GM23338 (cell line): ENCODE measurements around the gene ZBTB7C. TPM values are rescaled to one million over a fixed set of nuclear protein-coding genes. Genes with fewer than 3 reads are reported as not detected.

ENCODE experiments used
- ATAC-seq: fragments of 200-7000 bp; cut with Tn5 transposase; 3 replicates; pipeline ENCODE4 v1.9.1; 2020
- DNase-seq: peaks from one replicate; pipeline ENCODE4 v3.0.0-alpha.2; 2015; ENCODE audit warnings: low spot score
- H2AFZ ChIP-seq: fragments of 200-600 bp; sonication (generic); 2 replicates; pipeline ENCODE4 v1.8.0; 2016; ENCODE audit warnings: antibody characterized with exemption, mild to moderate bottlenecking, moderate library complexity
- H3F3A ChIP-seq: fragments of 200-600 bp; sonication (generic); replicated peaks from 2 replicates; pipeline ENCODE4 v1.8.0; 2017; ENCODE audit warnings: antibody characterized with exemption, mixed run types, low read depth
- H3K27ac ChIP-seq: fragments of 200-600 bp; sonication (generic); 2 replicates; pipeline ENCODE4 v1.6.1; 2016; ENCODE audit warnings: low read depth
- H3K27me3 ChIP-seq: fragments of 200-600 bp; sonication (generic); 2 replicates; pipeline ENCODE4 v1.8.0; 2016; ENCODE audit warnings: mild to moderate bottlenecking, mixed run types, moderate library complexity; ENCODE audit not compliant: insufficient read depth
- H3K36me3 ChIP-seq: fragments of 200-600 bp; sonication (generic); 2 replicates; pipeline ENCODE4 v1.8.0; 2016; ENCODE audit warnings: mild to moderate bottlenecking; ENCODE audit not compliant: insufficient read depth
- H3K4me1 ChIP-seq: fragments of 200-600 bp; sonication (generic); 2 replicates; pipeline ENCODE4 v1.8.0; 2016; ENCODE audit warnings: mild to moderate bottlenecking, moderate library complexity; ENCODE audit not compliant: insufficient read depth
- H3K4me2 ChIP-seq: fragments of 200-600 bp; sonication (generic); 2 replicates; pipeline ENCODE4 v1.7.1; 2017; ENCODE audit warnings: mixed run types
- H3K4me3 ChIP-seq: fragments of 200-600 bp; sonication (generic); 2 replicates; pipeline ENCODE4 v1.6.1; 2016; ENCODE audit warnings: mixed run types
- H3K79me2 ChIP-seq: fragments of 200-600 bp; sonication (generic); replicated peaks from 2 replicates; pipeline ENCODE4 v1.8.0; 2017; ENCODE audit warnings: mild to moderate bottlenecking; ENCODE audit not compliant: insufficient read depth
- H3K9me2 ChIP-seq: fragments of 200-600 bp; sonication (generic); 2 replicates; pipeline ENCODE4 v1.8.0; 2017; ENCODE audit not compliant: insufficient read depth
- H4K20me1 ChIP-seq: fragments of 200-600 bp; sonication (generic); replicated peaks from 2 replicates; pipeline ENCODE4 v1.8.0; 2017; ENCODE audit warnings: mild to moderate bottlenecking; ENCODE audit not compliant: insufficient read depth
- H3K27ac Mint-ChIP-seq: 2 replicates; pipeline ENCODE4 v1.8.0; 2020; ENCODE audit warnings: inconsistent platforms, mild to moderate bottlenecking, moderate library complexity, mixed read lengths
- H3K27me3 Mint-ChIP-seq: 3 replicates; pipeline ENCODE4 v1.8.0; 2022; ENCODE audit warnings: low read depth, mild to moderate bottlenecking, moderate library complexity, mixed read lengths, inconsistent platforms; ENCODE audit not compliant: insufficient read depth, poor library complexity
- H3K36me3 Mint-ChIP-seq: 3 replicates; pipeline ENCODE4 v1.8.0; 2021; ENCODE audit warnings: low read depth, mild to moderate bottlenecking, inconsistent platforms, moderate library complexity, mixed read lengths
- H3K4me1 Mint-ChIP-seq: 3 replicates; pipeline ENCODE4 v1.8.0; 2020; ENCODE audit warnings: mild to moderate bottlenecking, inconsistent platforms, mixed read lengths
- H3K4me3 Mint-ChIP-seq: 3 replicates; pipeline ENCODE4 v1.8.0; 2021; ENCODE audit warnings: moderate library complexity, mild to moderate bottlenecking, inconsistent platforms, mixed read lengths
- H3K9me3 Mint-ChIP-seq: 3 replicates; pipeline ENCODE4 v1.8.0; 2020; ENCODE audit warnings: moderate library complexity, mild to moderate bottlenecking, inconsistent platforms, mixed read lengths
- CREB1 ChIP-seq: fragments of 250-450 bp; sonication (Bioruptor Pico); IDR thresholded peaks from 2 replicates; pipeline ENCODE4 v1.5.0; 2020; ENCODE audit warnings: low read depth, mild to moderate bottlenecking, moderate library complexity
- POLR2AphosphoS5 ChIP-seq: IDR thresholded peaks from 2 replicates; pipeline ENCODE4 v1.6.1; 2016; ENCODE audit warnings: antibody characterized with exemption, low read depth
- STAT1 ChIP-seq: IDR thresholded peaks from one replicate; pipeline ENCODE4 v1.6.1; 2016; ENCODE audit warnings: antibody characterized with exemption; ENCODE audit not compliant: unreplicated experiment
- ZNF114 ChIP-seq: fragments of 250-450 bp; sonication (Bioruptor Pico); IDR thresholded peaks from 2 replicates; pipeline ENCODE4 v1.5.0; 2020; ENCODE audit warnings: mild to moderate bottlenecking, moderate library complexity
- polyA plus RNA-seq: library from polyadenylated mRNA; unstranded; fragments of >200 nt; fragmentation: Nextera tagmentation; extraction: Ambion mirVana; gene quantifications from 2 replicates; pipeline ENCODE4 v1.2.1, GENCODE V29; 2016
- total RNA-seq: library from RNA; depleted of rRNA; stranded (reverse); fragments of >200 nt; shearing (Covaris generic); gene quantifications from 2 replicates; pipeline ENCODE4 v1.2.3, GENCODE V29; 2014
- TF ChIP-seq, protein P1 (sequence below): fragments of 250-450 bp; sonication (Bioruptor Pico); IDR thresholded peaks from 2 replicates; pipeline ENCODE4 v1.5.0; 2020; ENCODE audit warnings: mild to moderate bottlenecking, moderate library complexity
- TF ChIP-seq, protein P2 (sequence below): IDR thresholded peaks from 2 replicates; pipeline ENCODE4 v1.6.1; 2016; ENCODE audit warnings: antibody characterized with exemption
- TF ChIP-seq, protein P3 (sequence below), 2 experiments: fragments of 200-600 bp in 1 of 2; sonication (generic) in 1 of 2; conservative IDR thresholded peaks; 2 replicates each; pipeline versions ENCODE4 v1.5.1 to v1.6.1; 2016 to 2017; ENCODE audit warnings: antibody characterized with exemption in 2 of 2, low read depth in 2 of 2, mild to moderate bottlenecking in 2 of 2, moderate library complexity in 1 of 2

ZBTB7C gene
- total and polyA plus RNA-seq, 2 experiments from 2014 or later: 0.03 to 0.14 TPM

DNA sequence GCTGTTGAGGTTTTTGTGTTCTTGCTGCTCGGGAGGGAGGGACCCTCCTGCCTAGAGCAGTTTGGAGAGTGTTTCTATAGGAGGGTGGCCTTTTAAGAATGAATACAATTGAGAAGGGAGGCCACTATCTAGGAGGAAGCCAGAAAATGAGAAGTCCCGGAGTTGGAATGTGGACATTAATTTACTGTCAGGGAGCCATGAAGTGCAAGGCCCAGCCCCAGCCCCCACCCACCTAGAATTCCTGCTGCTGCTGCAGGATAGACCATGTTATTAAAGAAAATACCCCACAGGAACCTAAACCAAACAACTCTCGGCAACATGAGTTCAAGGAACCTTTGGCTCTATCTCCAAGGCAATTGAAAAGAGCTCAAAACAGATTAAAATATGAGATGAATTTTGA lies 46.0 kb downstream of the ZBTB7C start (continued):
- TF ChIP-seq, protein P1, sequence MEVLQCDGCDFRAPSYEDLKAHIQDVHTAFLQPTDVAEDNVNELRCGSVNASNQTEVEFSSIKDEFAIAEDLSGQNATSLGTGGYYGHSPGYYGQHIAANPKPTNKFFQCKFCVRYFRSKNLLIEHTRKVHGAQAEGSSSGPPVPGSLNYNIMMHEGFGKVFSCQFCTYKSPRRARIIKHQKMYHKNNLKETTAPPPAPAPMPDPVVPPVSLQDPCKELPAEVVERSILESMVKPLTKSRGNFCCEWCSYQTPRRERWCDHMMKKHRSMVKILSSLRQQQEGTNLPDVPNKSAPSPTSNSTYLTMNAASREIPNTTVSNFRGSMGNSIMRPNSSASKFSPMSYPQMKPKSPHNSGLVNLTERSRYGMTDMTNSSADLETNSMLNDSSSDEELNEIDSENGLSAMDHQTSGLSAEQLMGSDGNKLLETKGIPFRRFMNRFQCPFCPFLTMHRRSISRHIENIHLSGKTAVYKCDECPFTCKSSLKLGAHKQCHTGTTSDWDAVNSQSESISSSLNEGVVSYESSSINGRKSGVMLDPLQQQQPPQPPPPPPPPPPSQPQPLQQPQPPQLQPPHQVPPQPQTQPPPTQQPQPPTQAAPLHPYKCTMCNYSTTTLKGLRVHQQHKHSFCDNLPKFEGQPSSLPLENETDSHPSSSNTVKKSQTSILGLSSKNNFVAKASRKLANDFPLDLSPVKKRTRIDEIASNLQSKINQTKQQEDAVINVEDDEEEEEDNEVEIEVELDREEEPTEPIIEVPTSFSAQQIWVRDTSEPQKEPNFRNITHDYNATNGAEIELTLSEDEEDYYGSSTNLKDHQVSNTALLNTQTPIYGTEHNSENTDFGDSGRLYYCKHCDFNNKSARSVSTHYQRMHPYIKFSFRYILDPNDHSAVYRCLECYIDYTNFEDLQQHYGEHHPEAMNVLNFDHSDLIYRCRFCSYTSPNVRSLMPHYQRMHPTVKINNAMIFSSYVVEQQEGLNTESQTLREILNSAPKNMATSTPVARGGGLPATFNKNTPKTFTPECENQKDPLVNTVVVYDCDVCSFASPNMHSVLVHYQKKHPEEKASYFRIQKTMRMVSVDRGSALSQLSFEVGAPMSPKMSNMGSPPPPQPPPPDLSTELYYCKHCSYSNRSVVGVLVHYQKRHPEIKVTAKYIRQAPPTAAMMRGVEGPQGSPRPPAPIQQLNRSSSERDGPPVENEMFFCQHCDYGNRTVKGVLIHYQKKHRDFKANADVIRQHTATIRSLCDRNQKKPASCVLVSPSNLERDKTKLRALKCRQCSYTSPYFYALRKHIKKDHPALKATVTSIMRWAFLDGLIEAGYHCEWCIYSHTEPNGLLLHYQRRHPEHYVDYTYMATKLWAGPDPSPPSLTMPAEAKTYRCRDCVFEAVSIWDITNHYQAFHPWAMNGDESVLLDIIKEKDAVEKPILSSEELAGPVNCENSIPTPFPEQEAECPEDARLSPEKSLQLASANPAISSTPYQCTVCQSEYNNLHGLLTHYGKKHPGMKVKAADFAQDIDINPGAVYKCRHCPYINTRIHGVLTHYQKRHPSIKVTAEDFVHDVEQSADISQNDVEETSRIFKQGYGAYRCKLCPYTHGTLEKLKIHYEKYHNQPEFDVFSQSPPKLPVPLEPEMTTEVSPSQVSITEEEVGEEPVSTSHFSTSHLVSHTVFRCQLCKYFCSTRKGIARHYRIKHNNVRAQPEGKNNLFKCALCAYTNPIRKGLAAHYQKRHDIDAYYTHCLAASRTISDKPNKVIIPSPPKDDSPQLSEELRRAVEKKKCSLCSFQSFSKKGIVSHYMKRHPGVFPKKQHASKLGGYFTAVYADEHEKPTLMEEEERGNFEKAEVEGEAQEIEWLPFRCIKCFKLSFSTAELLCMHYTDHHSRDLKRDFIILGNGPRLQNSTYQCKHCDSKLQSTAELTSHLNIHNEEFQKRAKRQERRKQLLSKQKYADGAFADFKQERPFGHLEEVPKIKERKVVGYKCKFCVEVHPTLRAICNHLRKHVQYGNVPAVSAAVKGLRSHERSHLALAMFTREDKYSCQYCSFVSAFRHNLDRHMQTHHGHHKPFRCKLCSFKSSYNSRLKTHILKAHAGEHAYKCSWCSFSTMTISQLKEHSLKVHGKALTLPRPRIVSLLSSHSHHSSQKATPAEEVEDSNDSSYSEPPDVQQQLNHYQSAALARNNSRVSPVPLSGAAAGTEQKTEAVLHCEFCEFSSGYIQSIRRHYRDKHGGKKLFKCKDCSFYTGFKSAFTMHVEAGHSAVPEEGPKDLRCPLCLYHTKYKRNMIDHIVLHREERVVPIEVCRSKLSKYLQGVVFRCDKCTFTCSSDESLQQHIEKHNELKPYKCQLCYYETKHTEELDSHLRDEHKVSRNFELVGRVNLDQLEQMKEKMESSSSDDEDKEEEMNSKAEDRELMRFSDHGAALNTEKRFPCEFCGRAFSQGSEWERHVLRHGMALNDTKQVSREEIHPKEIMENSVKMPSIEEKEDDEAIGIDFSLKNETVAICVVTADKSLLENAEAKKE (CRISPR knock-in tag): no peak
- no peak for TF ChIP-seq POLR2AphosphoS5
- TF ChIP-seq STAT1: no peak
- TF ChIP-seq CREB1 (CRISPR knock-in tag): no peak
- TF ChIP-seq, protein P2, sequence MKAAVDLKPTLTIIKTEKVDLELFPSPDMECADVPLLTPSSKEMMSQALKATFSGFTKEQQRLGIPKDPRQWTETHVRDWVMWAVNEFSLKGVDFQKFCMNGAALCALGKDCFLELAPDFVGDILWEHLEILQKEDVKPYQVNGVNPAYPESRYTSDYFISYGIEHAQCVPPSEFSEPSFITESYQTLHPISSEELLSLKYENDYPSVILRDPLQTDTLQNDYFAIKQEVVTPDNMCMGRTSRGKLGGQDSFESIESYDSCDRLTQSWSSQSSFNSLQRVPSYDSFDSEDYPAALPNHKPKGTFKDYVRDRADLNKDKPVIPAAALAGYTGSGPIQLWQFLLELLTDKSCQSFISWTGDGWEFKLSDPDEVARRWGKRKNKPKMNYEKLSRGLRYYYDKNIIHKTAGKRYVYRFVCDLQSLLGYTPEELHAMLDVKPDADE: no peak
- no peak for TF ChIP-seq ZNF114

DNA sequence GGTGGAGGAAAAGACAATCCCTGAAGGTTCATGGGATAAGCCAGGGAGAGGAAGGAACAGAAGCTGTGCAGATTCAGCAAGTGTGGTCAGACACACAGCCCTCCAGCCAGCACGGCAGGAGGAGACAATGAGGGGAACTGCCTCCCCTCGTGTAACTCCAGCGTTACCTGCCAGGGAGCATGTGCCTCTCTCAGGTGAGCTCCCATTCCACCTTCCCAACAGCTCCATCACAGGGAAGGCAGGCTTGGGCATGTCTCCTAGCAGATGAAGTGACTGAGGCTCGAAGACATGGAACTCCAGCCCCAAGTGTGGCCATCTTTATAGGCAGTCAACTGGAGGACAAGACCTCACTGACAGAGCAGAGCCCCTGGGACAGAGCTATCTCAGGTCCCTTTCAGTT lies 47.4 kb downstream of the ZBTB7C start:
- TF ChIP-seq, protein P3, sequence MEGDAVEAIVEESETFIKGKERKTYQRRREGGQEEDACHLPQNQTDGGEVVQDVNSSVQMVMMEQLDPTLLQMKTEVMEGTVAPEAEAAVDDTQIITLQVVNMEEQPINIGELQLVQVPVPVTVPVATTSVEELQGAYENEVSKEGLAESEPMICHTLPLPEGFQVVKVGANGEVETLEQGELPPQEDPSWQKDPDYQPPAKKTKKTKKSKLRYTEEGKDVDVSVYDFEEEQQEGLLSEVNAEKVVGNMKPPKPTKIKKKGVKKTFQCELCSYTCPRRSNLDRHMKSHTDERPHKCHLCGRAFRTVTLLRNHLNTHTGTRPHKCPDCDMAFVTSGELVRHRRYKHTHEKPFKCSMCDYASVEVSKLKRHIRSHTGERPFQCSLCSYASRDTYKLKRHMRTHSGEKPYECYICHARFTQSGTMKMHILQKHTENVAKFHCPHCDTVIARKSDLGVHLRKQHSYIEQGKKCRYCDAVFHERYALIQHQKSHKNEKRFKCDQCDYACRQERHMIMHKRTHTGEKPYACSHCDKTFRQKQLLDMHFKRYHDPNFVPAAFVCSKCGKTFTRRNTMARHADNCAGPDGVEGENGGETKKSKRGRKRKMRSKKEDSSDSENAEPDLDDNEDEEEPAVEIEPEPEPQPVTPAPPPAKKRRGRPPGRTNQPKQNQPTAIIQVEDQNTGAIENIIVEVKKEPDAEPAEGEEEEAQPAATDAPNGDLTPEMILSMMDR (conservative IDR thresholded peaks at IDR 0.05; ENCODE audit: low read depth in 2 of 2): no peak
- Mint-ChIP-seq H3K27ac (no peak overlapping the region), H3K4me3 (no peak overlapping the region), H3K27me3 (peaks cover 13% of the 10 kb centered on the region), H3K9me3 (peaks cover 6% of the 10 kb centered on the region; the same call in 2 of the 3 replicates), H3K36me3 (peaks cover 6% of the 10 kb centered on the region; the same call in 2 of the 3 replicates), H3K4me1 (peaks cover 21% of the 10 kb centered on the region)
- ATAC-seq (no peak), DNase-seq (no peak)
- no peaks in the 10 kb centered on the region for H3K79me2 ChIP-seq
- H3K9me2 ChIP-seq: no peaks in the 10 kb centered on the region
- H2AFZ ChIP-seq: no peak overlapping the region
- H3K4me1 ChIP-seq: peaks cover 8% of the 10 kb centered on the region
- H3K27ac ChIP-seq: no peak overlapping the region
- peaks cover 7% of the 10 kb centered on the region; the same call in 1 of the 2 replicates for H3K36me3 ChIP-seq
- H3K27me3 ChIP-seq: no peaks in the 10 kb centered on the region
- no peaks in the 10 kb centered on the region for H4K20me1 ChIP-seq
- H3K4me3 ChIP-seq: no peak overlapping the region
- H3K4me2 ChIP-seq: no peak overlapping the region
- H3F3A ChIP-seq: no peaks in the 10 kb centered on the region
